ENCODE results near the gene ANKH.

GRCh38 chr5:14869668-14870164 lies 1.9 kb downstream of the ANKH start:
- TF ChIP-seq, protein P1, sequence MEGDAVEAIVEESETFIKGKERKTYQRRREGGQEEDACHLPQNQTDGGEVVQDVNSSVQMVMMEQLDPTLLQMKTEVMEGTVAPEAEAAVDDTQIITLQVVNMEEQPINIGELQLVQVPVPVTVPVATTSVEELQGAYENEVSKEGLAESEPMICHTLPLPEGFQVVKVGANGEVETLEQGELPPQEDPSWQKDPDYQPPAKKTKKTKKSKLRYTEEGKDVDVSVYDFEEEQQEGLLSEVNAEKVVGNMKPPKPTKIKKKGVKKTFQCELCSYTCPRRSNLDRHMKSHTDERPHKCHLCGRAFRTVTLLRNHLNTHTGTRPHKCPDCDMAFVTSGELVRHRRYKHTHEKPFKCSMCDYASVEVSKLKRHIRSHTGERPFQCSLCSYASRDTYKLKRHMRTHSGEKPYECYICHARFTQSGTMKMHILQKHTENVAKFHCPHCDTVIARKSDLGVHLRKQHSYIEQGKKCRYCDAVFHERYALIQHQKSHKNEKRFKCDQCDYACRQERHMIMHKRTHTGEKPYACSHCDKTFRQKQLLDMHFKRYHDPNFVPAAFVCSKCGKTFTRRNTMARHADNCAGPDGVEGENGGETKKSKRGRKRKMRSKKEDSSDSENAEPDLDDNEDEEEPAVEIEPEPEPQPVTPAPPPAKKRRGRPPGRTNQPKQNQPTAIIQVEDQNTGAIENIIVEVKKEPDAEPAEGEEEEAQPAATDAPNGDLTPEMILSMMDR (IDR thresholded peaks at IDR 0.05; ENCODE audit: poor library complexity, severe bottlenecking), result no peak
- TF ChIP-seq POLR2AphosphoS5 (IDR thresholded peaks at IDR 0.05), result no peak
- TF ChIP-seq REST (IDR thresholded peaks at IDR 0.05; ENCODE audit: borderline replicate concordance), result no peak
- no peak for TF ChIP-seq EP300 (conservative IDR thresholded peaks at IDR 0.05; ENCODE audit: poor library complexity, severe bottlenecking)

All from neural cell (in vitro differentiated cells).